Peyer's patch (tissue), 4 donors: ENCODE results near the gene BRD1. TPM values are rescaled to one million over a fixed set of nuclear protein-coding genes. Genes with fewer than 3 reads are reported as not detected.

Experiments used
- DNase-seq, 3 donors: peaks; one replicate each; pipeline ENCODE4 v3.0.0-alpha.2; 2017 to 2019
- H3K27ac ChIP-seq, 4 donors: fragments of 200-600 bp; sonication (generic); one replicate each; pipeline ENCODE4 v1.5.1; 2016 to 2019
- H3K27me3 ChIP-seq, 2 donors: fragments of 200-600 bp; sonication (generic); one replicate each; pipeline ENCODE4 v1.5.1; 2019
- H3K36me3 ChIP-seq, 3 donors: fragments of 200-600 bp; sonication (generic); one replicate each; pipeline ENCODE4 v1.5.1; 2016 to 2019
- H3K4me1 ChIP-seq, 4 donors: fragments of 200-600 bp; sonication (generic); one replicate each; pipeline ENCODE4 v1.5.1; 2016 to 2019
- H3K4me3 ChIP-seq, 4 donors: fragments of 200-600 bp; sonication (generic); 1 replicate in 3 of 4; 2 replicates in 1 of 4; pipeline ENCODE4 v1.5.1; 2016 to 2019; ENCODE audit warnings: mild to moderate bottlenecking in 1 of 4
- H3K9me3 ChIP-seq, 4 donors: fragments of 200-600 bp; sonication (generic); one replicate each; pipeline ENCODE4 v1.5.1; 2016 to 2019; ENCODE audit warnings: mild to moderate bottlenecking in 1 of 4
- POLR2A ChIP-seq, 2 donors: fragments of 450-650 bp; IDR thresholded peaks; one replicate each; pipeline ENCODE4 v1.5.1; 2017; ENCODE audit warnings: antibody characterized with exemption in 2 of 2, mild to moderate bottlenecking in 2 of 2, moderate library complexity in 2 of 2
- total RNA-seq, 4 donors: library from RNA; depleted of rRNA; stranded (reverse); fragments of >200 nt; gene quantifications; one replicate each; pipeline ENCODE4 v1.1.0, GENCODE V29; 2016
- TF ChIP-seq, protein P1 (sequence below), 6 experiments: fragments of 450-650 bp in 4 of 6; fragments of 200-600 bp in 2 of 6; sonication (generic) in 1 of 6; IDR thresholded peaks; one replicate each; pipeline ENCODE4 v1.5.1; 2017 to 2019; ENCODE audit warnings: antibody characterized with exemption in 6 of 6, mild to moderate bottlenecking in 3 of 6, moderate library complexity in 1 of 6

Gene BRD1
- total RNA-seq, 4 donors from 2014 or later: 54.1 to 126 (median 78.5) TPM

DNA sequence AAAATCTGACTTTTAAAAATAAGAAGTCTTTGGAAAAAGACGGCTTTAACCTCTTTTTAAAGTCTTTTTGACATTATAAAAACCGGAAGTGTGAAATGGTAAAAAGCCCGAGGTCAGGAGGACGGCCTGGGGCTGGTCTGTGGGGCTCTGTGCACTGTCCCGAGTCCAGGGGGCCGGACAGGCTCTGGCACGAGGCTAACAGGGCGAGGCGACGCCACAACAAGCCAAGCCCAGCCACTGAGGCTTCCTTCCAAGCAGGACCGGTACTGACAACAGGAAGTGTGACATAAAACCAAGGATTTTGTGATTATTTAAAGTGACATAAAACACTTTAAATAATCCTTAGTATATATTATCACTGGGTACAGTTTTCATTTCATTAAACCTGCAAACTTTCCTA lies 39.2 kb downstream of the BRD1 start:
- H3K27ac ChIP-seq: peak overlapping the region; percentile 2 to 54 (median 46)
- H3K27me3 ChIP-seq: no peaks in the 10 kb centered on the region
- peak in 1 of 3 donors; percentile 66 for DNase-seq
- peaks cover 0 to 63% (median 0%) of the 10 kb centered on the region in 3 donors for H3K36me3 ChIP-seq
- H3K4me3 ChIP-seq: no peak overlapping the region
- H3K4me1 ChIP-seq: peaks cover 4 to 20% (median 9%) of the 10 kb centered on the region in 4 donors
- no peaks in the 10 kb centered on the region for H3K9me3 ChIP-seq
- TF ChIP-seq, protein P1, sequence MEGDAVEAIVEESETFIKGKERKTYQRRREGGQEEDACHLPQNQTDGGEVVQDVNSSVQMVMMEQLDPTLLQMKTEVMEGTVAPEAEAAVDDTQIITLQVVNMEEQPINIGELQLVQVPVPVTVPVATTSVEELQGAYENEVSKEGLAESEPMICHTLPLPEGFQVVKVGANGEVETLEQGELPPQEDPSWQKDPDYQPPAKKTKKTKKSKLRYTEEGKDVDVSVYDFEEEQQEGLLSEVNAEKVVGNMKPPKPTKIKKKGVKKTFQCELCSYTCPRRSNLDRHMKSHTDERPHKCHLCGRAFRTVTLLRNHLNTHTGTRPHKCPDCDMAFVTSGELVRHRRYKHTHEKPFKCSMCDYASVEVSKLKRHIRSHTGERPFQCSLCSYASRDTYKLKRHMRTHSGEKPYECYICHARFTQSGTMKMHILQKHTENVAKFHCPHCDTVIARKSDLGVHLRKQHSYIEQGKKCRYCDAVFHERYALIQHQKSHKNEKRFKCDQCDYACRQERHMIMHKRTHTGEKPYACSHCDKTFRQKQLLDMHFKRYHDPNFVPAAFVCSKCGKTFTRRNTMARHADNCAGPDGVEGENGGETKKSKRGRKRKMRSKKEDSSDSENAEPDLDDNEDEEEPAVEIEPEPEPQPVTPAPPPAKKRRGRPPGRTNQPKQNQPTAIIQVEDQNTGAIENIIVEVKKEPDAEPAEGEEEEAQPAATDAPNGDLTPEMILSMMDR (IDR thresholded peaks at IDR 0.05): no peak
- TF ChIP-seq POLR2A (IDR thresholded peaks at IDR 0.05): no peak

DNA sequence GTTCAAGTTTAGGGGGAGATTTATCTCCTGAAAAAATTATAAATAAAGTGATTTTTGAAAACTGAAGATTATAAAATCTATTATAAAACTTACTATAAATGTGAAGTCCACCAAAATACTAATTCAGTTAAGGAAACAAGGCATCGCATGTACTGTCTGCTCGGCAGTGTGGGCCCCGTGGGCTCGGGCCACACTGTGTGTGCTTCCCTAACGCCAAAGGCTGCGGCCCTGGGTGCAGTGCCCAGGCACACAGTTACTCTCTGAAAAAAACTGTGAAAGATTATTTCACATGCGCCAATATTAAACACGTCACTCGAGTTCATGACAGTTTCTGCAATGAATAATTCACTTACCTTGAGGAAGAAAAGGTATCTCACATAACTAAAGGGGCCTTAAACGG lies 39.8 kb downstream of the BRD1 start:
- Histone ChIP-seq H3K9me3 (no peaks in the 10 kb centered on the region), H3K4me3 (no peak overlapping the region), H3K27me3 (no peaks in the 10 kb centered on the region), H3K4me1 (peaks cover 4 to 20% (median 9%) of the 10 kb centered on the region in 4 donors), H3K36me3 (peaks cover 0 to 62% (median 0%) of the 10 kb centered on the region in 3 donors), H3K27ac (peak overlapping the region in 1 of 4 donors; percentile 54)
- TF ChIP-seq POLR2A (IDR thresholded peaks at IDR 0.05): no peak
- TF ChIP-seq, protein P1 (IDR thresholded peaks at IDR 0.05): no peak
- DNase-seq: no peak

DNA sequence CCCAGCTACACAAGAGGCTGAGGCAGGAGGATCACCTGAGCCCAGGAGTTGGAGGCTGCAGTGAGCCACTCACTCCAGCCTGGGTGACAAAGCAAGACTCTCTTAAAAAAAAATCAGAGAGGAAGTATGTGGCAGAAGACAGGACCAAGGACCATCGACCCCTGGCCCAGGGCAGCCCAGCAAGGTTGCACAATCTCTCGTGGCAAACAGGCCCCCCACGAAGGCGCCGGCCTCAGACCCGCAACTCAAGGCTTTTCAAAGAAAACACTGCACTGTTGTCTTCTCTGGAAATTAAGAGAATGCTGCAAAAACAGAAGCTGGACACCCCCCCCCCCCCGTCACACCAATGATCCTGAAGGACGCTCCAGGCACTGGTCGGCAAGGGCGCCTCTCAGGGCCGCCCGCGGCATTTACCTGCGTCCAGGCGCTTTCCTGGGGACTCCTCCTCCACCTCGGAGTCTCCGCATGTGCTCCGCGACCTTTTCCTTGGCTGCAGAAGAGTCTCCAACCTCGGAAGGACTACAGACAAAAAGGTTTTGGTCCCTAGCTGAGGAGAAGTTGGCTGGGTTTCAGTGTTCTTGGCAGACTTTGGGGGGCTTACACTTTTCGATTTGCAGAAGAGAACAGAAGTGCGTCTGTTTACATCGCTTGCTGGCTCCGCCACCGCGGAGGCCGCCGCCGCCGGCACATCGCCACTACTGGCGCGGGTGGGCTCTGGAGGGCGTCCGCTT lies 40.5 kb downstream of the BRD1 start:
- no peak for TF ChIP-seq POLR2A (IDR thresholded peaks at IDR 0.05)
- TF ChIP-seq, protein P1 (IDR thresholded peaks at IDR 0.05): no peak
- Histone ChIP-seq H3K4me1 (peaks cover 4 to 20% (median 9%) of the 10 kb centered on the region in 4 donors), H3K9me3 (no peaks in the 10 kb centered on the region), H3K36me3 (peaks cover 0 to 55% (median 0%) of the 10 kb centered on the region in 3 donors), H3K27ac (no peak overlapping the region), H3K4me3 (no peak overlapping the region), H3K27me3 (no peaks in the 10 kb centered on the region)
- DNase-seq: no peak

DNA sequence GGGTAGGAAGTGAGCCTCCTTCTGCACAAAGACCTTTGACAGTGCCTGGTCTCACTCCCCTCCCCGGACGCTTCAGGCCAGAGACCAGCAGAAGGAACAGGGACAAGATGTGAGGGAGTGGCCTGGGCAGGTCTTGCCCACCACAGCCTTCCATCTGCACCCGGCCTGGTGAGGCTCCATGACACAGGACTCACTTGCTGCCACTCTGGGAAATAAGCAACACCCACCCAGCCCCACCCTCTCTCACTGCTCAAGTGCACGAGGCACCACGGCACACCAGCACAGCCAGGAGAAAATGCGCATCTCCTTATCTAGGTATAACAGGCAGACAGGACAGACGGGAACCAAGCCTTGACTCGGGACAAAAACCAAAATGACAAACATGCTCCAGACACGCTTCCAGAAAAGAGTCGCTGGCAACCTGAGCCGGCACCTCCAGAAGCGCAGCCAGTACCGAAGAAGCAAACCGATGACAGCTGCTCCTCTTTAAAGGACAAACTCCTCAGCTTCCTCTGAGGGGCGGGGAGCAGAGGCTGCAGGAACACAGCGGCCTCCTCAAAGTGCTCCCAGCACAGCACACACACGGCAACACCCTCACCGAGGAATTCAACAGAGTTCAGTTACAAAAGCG lies 41.7 kb downstream of the BRD1 start:
- H3K9me3 ChIP-seq: no peaks in the 10 kb centered on the region
- H3K36me3 ChIP-seq: peaks cover 0 to 57% (median 0%) of the 10 kb centered on the region in 3 donors
- no peaks in the 10 kb centered on the region for H3K27me3 ChIP-seq
- DNase-seq: no peak
- H3K27ac ChIP-seq: no peak overlapping the region
- TF ChIP-seq POLR2A (IDR thresholded peaks at IDR 0.05): no peak
- TF ChIP-seq, protein P1 (IDR thresholded peaks at IDR 0.05): no peak
- H3K4me1 ChIP-seq: peaks cover 4 to 20% (median 9%) of the 10 kb centered on the region in 4 donors
- H3K4me3 ChIP-seq: no peak overlapping the region

DNA sequence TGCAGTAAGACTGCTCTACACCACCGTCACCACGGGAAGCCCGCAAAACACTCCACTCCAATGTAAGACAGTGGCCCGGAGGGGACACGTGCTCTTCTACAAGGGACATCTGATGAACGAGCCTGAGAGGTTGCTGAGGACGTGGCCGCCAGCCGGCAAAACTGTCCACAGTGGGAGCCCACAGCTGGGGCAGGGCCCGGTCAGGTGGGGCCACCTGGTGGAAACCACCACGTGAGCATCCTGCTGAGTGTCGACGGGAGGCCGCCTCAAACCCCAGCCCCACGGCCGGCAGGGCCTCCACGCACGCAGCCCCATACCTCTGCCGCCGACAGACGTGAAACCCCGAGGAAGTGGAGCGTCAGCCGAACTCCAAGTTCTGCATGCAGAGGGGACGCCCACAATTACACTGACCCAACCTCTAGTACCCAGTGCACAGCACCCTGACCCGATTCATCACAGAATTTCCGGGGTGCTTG lies 42.6 kb downstream of the BRD1 start:
- H3K4me1 ChIP-seq: peaks cover 4 to 14% (median 9%) of the 10 kb centered on the region in 4 donors
- H3K36me3 ChIP-seq: peaks cover 0 to 52% (median 0%) of the 10 kb centered on the region in 3 donors

More for the DNA sequence above, 42.6 kb downstream of the BRD1 start:
- no peak for TF ChIP-seq POLR2A (IDR thresholded peaks at IDR 0.05)
- TF ChIP-seq, protein P1 (IDR thresholded peaks at IDR 0.05): no peak
- no peak for DNase-seq
- no peak overlapping the region for H3K27ac ChIP-seq
- no peak overlapping the region for H3K4me3 ChIP-seq
- H3K27me3 ChIP-seq: no peaks in the 10 kb centered on the region
- no peaks in the 10 kb centered on the region for H3K9me3 ChIP-seq
